Progenitor cell of endocrine pancreas (in vitro differentiated cells): ENCODE results near the gene DENND1A. TPM values are rescaled to one million over a fixed set of nuclear protein-coding genes. Genes with fewer than 3 reads are reported as not detected.

Source experiments
- DNase-seq: peaks from one replicate; pipeline ENCODE4 v3.0.0; 2021; ENCODE audit warnings: low spot score; ENCODE audit not compliant: unreplicated experiment
- H3K27ac Mint-ChIP-seq: 2 replicates; pipeline ENCODE4 v1.8.0; 2021; ENCODE audit warnings: mild to moderate bottlenecking, moderate library complexity, mixed read lengths
- H3K27me3 Mint-ChIP-seq: 2 replicates; pipeline ENCODE4 v1.8.0; 2021; ENCODE audit warnings: mixed read lengths
- H3K36me3 Mint-ChIP-seq: 2 replicates; pipeline ENCODE4 v1.8.0; 2022; ENCODE audit warnings: mixed read lengths; ENCODE audit not compliant: insufficient read depth
- H3K4me1 Mint-ChIP-seq: 2 replicates; pipeline ENCODE4 v1.8.0; 2021; ENCODE audit warnings: low read depth, mixed read lengths
- H3K4me3 Mint-ChIP-seq: 2 replicates; pipeline ENCODE4 v1.8.0; 2021; ENCODE audit warnings: low read depth, mild to moderate bottlenecking, moderate library complexity, mixed read lengths
- H3K9me3 Mint-ChIP-seq: 2 replicates; pipeline ENCODE4 v1.8.0; 2021; ENCODE audit warnings: low read depth, mixed read lengths
- total RNA-seq: library from RNA; stranded (reverse); gene quantifications from 2 replicates; pipeline ENCODE4 v1.2.1, GENCODE V29; 2021
- TF ChIP-seq, protein P1 (sequence below): fragments of 200-600 bp; sonication (generic); IDR thresholded peaks from one replicate; pipeline ENCODE4 v1.5.0; 2021; ENCODE audit warnings: antibody characterized with exemption, mild to moderate bottlenecking; ENCODE audit not compliant: unreplicated experiment

The DENND1A gene
- total RNA-seq, 1 donor from 2014 or later, result 20.1 TPM

- Mint-ChIP-seq H3K27me3 (peaks cover 13% of the 10 kb centered on the region), H3K4me3 (no peak overlapping the region), H3K4me1 (peaks cover 6% of the 10 kb centered on the region), H3K27ac (no peak overlapping the region), H3K36me3 (no peaks in the 10 kb centered on the region), H3K9me3 (no peaks in the 10 kb centered on the region)
- TF ChIP-seq, protein P1, sequence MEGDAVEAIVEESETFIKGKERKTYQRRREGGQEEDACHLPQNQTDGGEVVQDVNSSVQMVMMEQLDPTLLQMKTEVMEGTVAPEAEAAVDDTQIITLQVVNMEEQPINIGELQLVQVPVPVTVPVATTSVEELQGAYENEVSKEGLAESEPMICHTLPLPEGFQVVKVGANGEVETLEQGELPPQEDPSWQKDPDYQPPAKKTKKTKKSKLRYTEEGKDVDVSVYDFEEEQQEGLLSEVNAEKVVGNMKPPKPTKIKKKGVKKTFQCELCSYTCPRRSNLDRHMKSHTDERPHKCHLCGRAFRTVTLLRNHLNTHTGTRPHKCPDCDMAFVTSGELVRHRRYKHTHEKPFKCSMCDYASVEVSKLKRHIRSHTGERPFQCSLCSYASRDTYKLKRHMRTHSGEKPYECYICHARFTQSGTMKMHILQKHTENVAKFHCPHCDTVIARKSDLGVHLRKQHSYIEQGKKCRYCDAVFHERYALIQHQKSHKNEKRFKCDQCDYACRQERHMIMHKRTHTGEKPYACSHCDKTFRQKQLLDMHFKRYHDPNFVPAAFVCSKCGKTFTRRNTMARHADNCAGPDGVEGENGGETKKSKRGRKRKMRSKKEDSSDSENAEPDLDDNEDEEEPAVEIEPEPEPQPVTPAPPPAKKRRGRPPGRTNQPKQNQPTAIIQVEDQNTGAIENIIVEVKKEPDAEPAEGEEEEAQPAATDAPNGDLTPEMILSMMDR, result no peak
- no peak for DNase-seq
Observed at GRCh38 chr9:123772967-123773366, 157.0 kb downstream of the DENND1A start.

- H3K27me3 Mint-ChIP-seq, result peaks cover 13% of the 10 kb centered on the region
Observed at GRCh38 chr9:123772374-123772773, 157.6 kb downstream of the DENND1A start.

GRCh38 chr9:123771690-123772089, 158.2 kb downstream of the DENND1A start:
- DNase-seq, result no peak
- Mint-ChIP-seq H3K27ac (no peak overlapping the region), H3K4me1 (peaks cover 6% of the 10 kb centered on the region), H3K4me3 (no peak overlapping the region), H3K9me3 (no peaks in the 10 kb centered on the region), H3K36me3 (no peaks in the 10 kb centered on the region), H3K27me3 (peaks cover 13% of the 10 kb centered on the region)
- TF ChIP-seq, protein P1, result no peak

More at GRCh38 chr9:123772374-123772773, 157.6 kb downstream of the DENND1A start:
- Mint-ChIP-seq H3K4me3 (no peak overlapping the region), H3K4me1 (peaks cover 6% of the 10 kb centered on the region), H3K27ac (no peak overlapping the region), H3K9me3 (no peaks in the 10 kb centered on the region), H3K36me3 (no peaks in the 10 kb centered on the region)
- TF ChIP-seq, protein P1, result no peak
- DNase-seq, result no peak

- no peaks in the 10 kb centered on the region for H3K36me3 Mint-ChIP-seq
- H3K27ac Mint-ChIP-seq, result no peak overlapping the region
Observed at GRCh38 chr9:123769719-123770118, 160.2 kb downstream of the DENND1A start.

GRCh38 chr9:123763910-123764588, 165.9 kb downstream of the DENND1A start:
- H3K4me1 Mint-ChIP-seq, result peaks cover 6% of the 10 kb centered on the region
- peaks cover 5% of the 10 kb centered on the region for H3K27me3 Mint-ChIP-seq
- no peak overlapping the region for H3K27ac Mint-ChIP-seq
- no peak overlapping the region for H3K4me3 Mint-ChIP-seq
- H3K36me3 Mint-ChIP-seq, result no peaks in the 10 kb centered on the region
- TF ChIP-seq, protein P1, result no peak
- no peak for DNase-seq
- no peaks in the 10 kb centered on the region for H3K9me3 Mint-ChIP-seq

More at GRCh38 chr9:123769719-123770118, 160.2 kb downstream of the DENND1A start:
- H3K9me3 Mint-ChIP-seq, result no peaks in the 10 kb centered on the region
- H3K27me3 Mint-ChIP-seq, result peaks cover 14% of the 10 kb centered on the region
- DNase-seq, result no peak
- TF ChIP-seq, protein P1, result no peak
- no peak overlapping the region for H3K4me3 Mint-ChIP-seq
- peaks cover 3% of the 10 kb centered on the region for H3K4me1 Mint-ChIP-seq
